Measurements from ENCODE around the gene NT5C2. TPM values are rescaled to one million over a fixed set of nuclear protein-coding genes. Genes with fewer than 3 reads are reported as not detected.
A peak's percentile ranks its signal among the peaks of the same experiment; 100 is the strongest.
"Not testable (repeated sequence)": the region's sequence is repeated elsewhere in the genome, so short reads cannot be mapped to it uniquely, and the experiment has no call there.

NT5C2 gene
- total RNA-seq, 1 experiment from 2014 or later: 34.2 TPM

DNA sequence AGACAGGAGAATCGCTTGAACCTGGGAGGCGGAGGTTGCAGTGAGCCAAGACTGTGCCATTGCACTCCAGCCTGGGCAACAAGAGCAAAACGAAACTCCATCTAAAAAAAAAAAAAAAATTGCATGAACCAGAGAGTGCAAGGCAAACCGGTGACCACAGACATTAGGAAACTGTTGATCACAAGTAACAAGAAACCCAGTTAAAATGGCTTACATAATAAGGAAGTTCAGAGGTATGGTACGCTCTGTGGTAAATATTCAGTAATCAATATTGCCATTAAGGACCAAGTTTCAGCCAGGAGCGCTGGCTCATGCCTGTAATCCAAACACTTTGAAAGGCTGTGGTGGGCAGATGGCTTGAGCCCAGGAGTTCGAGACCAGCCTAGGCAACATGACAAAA, 9.2 kb upstream of the NT5C2 start:
- DNase-seq (ENCODE audit: low read depth): no peak

DNA sequence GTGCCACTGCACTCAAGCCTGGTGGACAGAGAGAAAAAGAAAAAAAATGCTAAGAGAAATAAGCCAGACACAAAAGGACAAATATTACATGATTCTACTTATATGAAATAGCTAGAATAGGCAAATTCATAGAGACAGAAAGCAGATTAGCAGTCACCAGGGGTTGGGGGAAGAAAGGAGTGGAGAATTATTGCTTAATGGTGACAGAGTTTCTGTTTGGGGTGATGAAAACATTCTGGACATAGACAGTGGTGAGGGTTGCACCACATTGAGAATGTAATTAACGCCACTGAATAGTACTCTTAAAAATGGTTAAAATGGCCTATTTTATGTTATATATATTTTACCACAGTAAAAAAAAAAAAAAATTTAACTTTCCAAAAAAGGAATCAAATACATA, 6.4 kb upstream of the NT5C2 start:
- no peak for DNase-seq (ENCODE audit: low read depth)

GRCh38 chr10:103198648-103199047, 5.6 kb upstream of the NT5C2 start:
- DNase-seq (ENCODE audit: low read depth): no peak

- DNase-seq (ENCODE audit: low read depth): no peak
Observed at GRCh38 chr10:103197903-103198302, 4.8 kb upstream of the NT5C2 start.

GRCh38 chr10:103197174-103197573, 4.1 kb upstream of the NT5C2 start:
- DNase-seq (ENCODE audit: low read depth): peak; percentile 49

DNA sequence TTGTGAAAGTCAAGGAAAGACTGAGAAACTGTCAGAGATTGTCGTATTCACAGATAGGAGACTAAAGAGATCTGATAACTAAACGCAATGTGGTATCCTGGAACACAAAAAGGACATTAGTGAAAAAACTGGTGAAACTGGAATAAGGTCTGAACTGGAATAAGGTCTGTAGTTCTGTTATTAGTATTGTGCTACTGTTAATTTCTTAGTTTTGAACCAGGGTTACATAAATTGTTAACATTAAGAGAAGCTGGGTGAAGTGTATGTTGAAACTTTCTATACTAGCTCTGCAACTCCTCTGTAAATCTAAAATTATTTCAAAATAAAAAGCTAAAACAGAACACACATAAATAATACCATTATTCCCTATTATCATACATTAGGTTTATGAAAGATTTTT, 3.4 kb upstream of the NT5C2 start:
- no peak for DNase-seq (ENCODE audit: low read depth)

- peak; percentile 70 for DNase-seq (ENCODE audit: low read depth)
Observed at GRCh38 chr10:103193820-103194529, 903 bp upstream of the NT5C2 start.

GRCh38 chr10:103192451-103193106, 493 bp downstream of the NT5C2 start:
- peak; percentile 74 for DNase-seq (ENCODE audit: low read depth)

DNA sequence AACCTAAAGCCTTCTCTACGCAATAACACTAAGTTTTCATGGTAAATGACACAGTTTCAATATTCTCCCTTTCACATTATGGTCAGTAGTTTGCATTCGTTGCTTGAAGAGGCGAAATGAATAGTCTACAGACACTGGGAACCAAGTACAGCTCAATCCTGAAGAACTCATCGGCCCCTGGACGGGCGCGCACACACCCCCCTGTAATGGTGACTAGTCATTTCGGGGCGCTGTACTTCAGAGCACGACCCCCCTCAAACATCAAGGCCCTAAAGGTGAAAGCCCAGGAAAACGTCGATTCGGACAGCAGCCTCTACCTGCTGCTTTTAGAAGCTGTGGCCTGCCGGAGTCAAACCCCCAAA, 1.0 kb downstream of the NT5C2 start:
- DNase-seq (ENCODE audit: low read depth): peak; percentile 9

DNA sequence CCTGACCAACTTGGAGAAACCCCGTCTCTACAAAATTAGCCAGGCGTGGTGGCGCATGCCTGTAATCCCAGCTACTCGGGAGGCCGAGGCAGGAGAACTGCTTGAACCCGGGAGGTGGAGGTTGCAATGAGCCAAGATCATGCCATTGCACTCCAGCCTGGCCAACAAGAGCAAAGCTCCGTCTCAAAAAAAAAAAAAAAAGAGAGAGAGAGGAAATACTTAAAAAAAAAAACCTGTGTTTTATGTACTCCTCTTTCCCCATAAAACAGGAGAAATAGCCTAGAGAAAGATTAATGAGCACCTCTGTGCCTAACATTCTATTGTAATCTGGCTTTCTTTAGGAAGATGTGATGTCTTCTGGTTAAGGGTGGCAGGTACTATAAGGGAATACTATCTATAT, 1.9 kb downstream of the NT5C2 start:
- DNase-seq (ENCODE audit: low read depth): not testable (repeated sequence)

- no peak for DNase-seq (ENCODE audit: low read depth)
Observed at GRCh38 chr10:103188853-103189252, 4.2 kb downstream of the NT5C2 start.

- no peak for DNase-seq (ENCODE audit: low read depth)
Observed at GRCh38 chr10:103186128-103186527, 6.9 kb downstream of the NT5C2 start.

GRCh38 chr10:103184615-103185014, 8.5 kb downstream of the NT5C2 start:
- no peak for DNase-seq (ENCODE audit: low read depth)

GRCh38 chr10:103183991-103184451, 9.1 kb downstream of the NT5C2 start:
- DNase-seq (ENCODE audit: low read depth): not testable (repeated sequence)

- DNase-seq (ENCODE audit: low read depth): no peak
Observed at GRCh38 chr10:103181244-103181643, 11.8 kb downstream of the NT5C2 start.

DNA sequence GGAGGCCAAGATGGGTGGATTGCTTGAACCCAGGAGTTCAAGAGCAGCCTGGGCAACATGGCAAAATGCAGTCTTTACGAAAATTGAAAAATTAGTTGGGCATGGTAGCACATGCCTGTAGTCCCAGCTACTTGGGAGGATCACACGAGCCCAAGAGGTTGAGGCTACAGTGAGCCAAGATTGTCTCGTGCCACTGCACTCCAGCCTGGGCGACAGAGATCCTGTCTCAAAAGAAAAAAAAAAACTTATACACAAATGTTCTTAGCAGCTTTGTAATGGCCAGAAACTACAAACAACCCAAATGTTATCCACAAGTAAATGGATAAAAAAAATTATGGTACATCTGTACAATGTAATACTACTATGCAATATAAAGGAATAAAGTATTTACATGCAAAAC, 12.6 kb downstream of the NT5C2 start:
- no peak for DNase-seq (ENCODE audit: low read depth)

GRCh38 chr10:103177123-103177522, 15.9 kb downstream of the NT5C2 start:
- DNase-seq (ENCODE audit: low read depth): no peak

DNA sequence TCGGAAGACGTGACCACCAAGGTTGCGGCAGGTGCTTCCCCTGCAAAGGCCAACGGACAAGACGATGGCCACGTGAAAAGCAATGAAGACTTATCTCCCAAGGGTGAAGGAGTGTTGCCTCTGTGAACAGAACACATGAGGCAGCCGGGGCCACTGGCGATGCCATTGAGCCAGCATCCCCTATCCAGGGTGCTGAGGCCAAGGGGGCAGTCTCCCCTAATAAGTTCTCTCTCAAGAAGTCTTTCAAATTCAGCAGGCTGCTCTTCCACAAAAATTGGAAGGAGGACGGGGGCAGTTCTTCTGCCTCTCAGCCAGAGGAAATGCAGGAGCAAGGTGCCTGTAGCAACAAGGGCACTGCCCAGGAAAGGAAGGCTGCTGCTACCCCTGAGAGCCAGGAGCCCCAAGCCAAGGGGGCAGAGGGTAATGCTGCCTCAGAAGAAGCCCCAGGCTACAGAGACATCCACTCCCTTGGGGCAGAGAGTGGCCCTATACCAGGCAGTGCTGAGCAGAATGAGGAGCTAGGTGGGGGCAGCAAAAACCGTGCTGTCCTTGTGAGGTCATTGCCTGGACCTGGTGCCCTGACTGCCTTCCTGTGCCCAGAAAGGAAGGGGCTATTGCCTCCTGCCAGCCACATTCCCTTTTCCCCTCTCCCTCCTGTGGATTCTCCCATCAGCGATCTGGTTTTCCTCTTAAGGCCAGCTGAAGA, 17.3 kb downstream of the NT5C2 start:
- DNase-seq (ENCODE audit: low read depth): no peak

- DNase-seq (ENCODE audit: low read depth): not testable (repeated sequence)
Observed at GRCh38 chr10:103174324-103174723, 18.7 kb downstream of the NT5C2 start.

- DNase-seq (ENCODE audit: low read depth): no peak
Observed at GRCh38 chr10:103171278-103171677, 21.8 kb downstream of the NT5C2 start.

- peak; percentile 2 for DNase-seq (ENCODE audit: low read depth)
Observed at GRCh38 chr10:103168438-103168837, 24.6 kb downstream of the NT5C2 start.

GRCh38 chr10:103167554-103167953, 25.5 kb downstream of the NT5C2 start:
- DNase-seq (ENCODE audit: low read depth): not testable (repeated sequence)

DNA sequence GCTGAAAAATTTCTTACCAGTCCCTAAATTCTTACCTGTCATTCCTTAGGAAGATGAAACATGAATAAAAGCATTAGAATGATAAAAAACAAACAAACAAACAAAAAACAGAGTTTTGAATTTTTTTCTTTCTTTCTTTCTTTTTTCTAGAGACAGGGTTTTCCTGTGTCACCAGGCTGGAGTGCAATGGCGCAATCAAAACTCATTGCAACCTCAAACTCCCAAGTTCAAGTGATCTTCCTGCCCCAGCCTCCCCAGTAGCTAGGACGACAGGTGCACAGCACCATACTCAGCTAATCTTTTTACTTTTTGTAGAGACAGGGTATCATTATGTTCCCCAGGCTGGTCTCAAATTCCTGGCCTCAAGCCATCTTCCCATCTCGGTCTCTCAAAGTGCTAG, 26.5 kb downstream of the NT5C2 start:
- no peak for DNase-seq (ENCODE audit: low read depth)
